ENCODE results near the gene REEP3. TPM values are rescaled to one million over a fixed set of nuclear protein-coding genes. Genes with fewer than 3 reads are reported as not detected.

The REEP3 gene
- total and polyA plus RNA-seq, 2 experiments from 2014 or later = 43.1 to 73.6 TPM

DNA sequence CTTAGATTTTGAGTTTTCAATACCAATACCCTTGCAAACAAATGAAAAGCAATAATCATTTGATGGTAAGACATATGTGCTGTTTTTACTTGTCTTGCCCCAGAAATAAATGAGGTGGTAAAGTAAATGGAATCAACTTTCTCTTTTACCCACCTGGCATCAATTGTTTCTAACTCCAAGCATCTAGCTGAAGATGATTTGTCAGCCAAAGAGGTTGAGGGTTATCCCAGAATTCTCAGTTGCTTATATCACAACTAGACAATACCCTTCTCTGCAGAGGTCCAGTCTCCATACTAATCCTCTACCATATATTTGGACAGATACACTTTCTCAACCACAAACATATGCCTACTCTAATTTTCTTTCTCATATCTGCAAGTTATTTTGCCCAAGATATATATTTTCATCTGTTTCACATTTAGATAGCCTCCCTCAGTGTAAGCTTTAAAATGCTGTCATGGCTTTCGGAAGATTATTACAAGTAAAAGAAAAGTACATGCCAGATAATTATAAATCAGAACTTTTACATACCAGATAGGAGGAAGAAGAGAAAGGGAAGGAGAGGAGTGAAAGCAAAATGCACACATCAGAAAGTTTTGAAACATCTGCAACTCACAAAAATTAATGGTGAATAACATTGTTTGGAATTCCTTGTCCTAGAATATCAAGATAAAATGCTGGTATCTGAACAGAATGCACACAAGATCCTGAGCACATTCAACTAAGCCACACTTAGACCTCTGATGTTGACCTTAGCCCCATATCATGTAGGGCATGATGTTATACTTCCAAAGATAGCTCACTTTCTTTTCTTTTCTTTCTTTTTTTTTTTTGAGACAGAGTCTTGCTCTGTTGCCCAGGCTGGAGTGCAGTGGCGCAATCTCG lies 146.6 kb downstream of the REEP3 start:
- H3K9me2 ChIP-seq (replicated peaks; ENCODE audit: insufficient read depth) = no peaks in the 10 kb centered on the region
- H3K27me3 ChIP-seq = no peaks in the 10 kb centered on the region
- no peak overlapping the region for H2AFZ ChIP-seq
- TF ChIP-seq, protein P1, sequence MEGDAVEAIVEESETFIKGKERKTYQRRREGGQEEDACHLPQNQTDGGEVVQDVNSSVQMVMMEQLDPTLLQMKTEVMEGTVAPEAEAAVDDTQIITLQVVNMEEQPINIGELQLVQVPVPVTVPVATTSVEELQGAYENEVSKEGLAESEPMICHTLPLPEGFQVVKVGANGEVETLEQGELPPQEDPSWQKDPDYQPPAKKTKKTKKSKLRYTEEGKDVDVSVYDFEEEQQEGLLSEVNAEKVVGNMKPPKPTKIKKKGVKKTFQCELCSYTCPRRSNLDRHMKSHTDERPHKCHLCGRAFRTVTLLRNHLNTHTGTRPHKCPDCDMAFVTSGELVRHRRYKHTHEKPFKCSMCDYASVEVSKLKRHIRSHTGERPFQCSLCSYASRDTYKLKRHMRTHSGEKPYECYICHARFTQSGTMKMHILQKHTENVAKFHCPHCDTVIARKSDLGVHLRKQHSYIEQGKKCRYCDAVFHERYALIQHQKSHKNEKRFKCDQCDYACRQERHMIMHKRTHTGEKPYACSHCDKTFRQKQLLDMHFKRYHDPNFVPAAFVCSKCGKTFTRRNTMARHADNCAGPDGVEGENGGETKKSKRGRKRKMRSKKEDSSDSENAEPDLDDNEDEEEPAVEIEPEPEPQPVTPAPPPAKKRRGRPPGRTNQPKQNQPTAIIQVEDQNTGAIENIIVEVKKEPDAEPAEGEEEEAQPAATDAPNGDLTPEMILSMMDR (IDR thresholded peaks at IDR 0.05; ENCODE audit: poor library complexity) = no peak
- TF ChIP-seq EZH2 (IDR thresholded peaks at IDR 0.05; ENCODE audit: borderline replicate concordance) (no peak), EZH2phosphoT487 (IDR thresholded peaks at IDR 0.05; ENCODE audit: low read depth, severe bottlenecking, unreplicated experiment) (no peak)
- no peaks in the 10 kb centered on the region for H3K36me3 ChIP-seq (replicated peaks; ENCODE audit: insufficient read depth, low read depth)
- H3K79me2 ChIP-seq = no peaks in the 10 kb centered on the region
- no peak overlapping the region for H3K4me2 ChIP-seq
- 91% methylated on average over 2 of the region's 3 CpGs for WGBS (ENCODE audit: low lambda C conversion rate, missing lambda C conversion rate)
- no peaks in the 10 kb centered on the region for H3K9me3 ChIP-seq (ENCODE audit: low read depth)
- no peak for DNase-seq (ENCODE audit: low spot score)
- H4K20me1 ChIP-seq (ENCODE audit: insufficient read depth, poor library complexity, severe bottlenecking) = no peaks in the 10 kb centered on the region
- H3K4me3 ChIP-seq = no peak overlapping the region
- no peak overlapping the region for H3K27ac ChIP-seq
- H3K4me1 ChIP-seq (ENCODE audit: insufficient read depth) = peaks cover 10% of the 10 kb centered on the region

- peak overlapping the region; percentile 10 for H3K27ac ChIP-seq
- no peak for DNase-seq (ENCODE audit: low spot score)
These were observed 149.2 kb downstream of the REEP3 start for GRCh38 chr10:63670291-63670898.

GRCh38 chr10:63671317-63671937 lies 150.2 kb downstream of the REEP3 start:
- Histone ChIP-seq H3K4me1 (ENCODE audit: insufficient read depth) (peaks cover 10% of the 10 kb centered on the region), H3K27ac (peak overlapping the region; percentile 10), H2AFZ (no peak overlapping the region), H3K9me2 (replicated peaks; ENCODE audit: insufficient read depth) (no peaks in the 10 kb centered on the region), H3K79me2 (no peaks in the 10 kb centered on the region), H3K36me3 (replicated peaks; ENCODE audit: insufficient read depth, low read depth) (no peaks in the 10 kb centered on the region), H3K4me2 (no peak overlapping the region), H3K4me3 (no peak overlapping the region), H3K9me3 (ENCODE audit: low read depth) (no peaks in the 10 kb centered on the region), H3K27me3 (no peaks in the 10 kb centered on the region), H4K20me1 (ENCODE audit: insufficient read depth, poor library complexity, severe bottlenecking) (no peaks in the 10 kb centered on the region)
- WGBS (ENCODE audit: low lambda C conversion rate, missing lambda C conversion rate) = 45% methylated on average over 2 of the region's 2 CpGs
- DNase-seq (ENCODE audit: low spot score) = peak; percentile 24
- no peak for TF ChIP-seq EZH2phosphoT487 (IDR thresholded peaks at IDR 0.05; ENCODE audit: low read depth, severe bottlenecking, unreplicated experiment)
- TF ChIP-seq EZH2 (IDR thresholded peaks at IDR 0.05; ENCODE audit: borderline replicate concordance) = no peak
- TF ChIP-seq, protein P1 (IDR thresholded peaks at IDR 0.05; ENCODE audit: poor library complexity) = no peak

More at GRCh38 chr10:63670291-63670898, 149.2 kb downstream of the REEP3 start:
- H3K9me2 ChIP-seq (replicated peaks; ENCODE audit: insufficient read depth) = no peaks in the 10 kb centered on the region
- H3K36me3 ChIP-seq (replicated peaks; ENCODE audit: insufficient read depth, low read depth) = no peaks in the 10 kb centered on the region
- H3K9me3 ChIP-seq (ENCODE audit: low read depth) = no peaks in the 10 kb centered on the region
- TF ChIP-seq EZH2 (IDR thresholded peaks at IDR 0.05; ENCODE audit: borderline replicate concordance) (no peak), EZH2phosphoT487 (IDR thresholded peaks at IDR 0.05; ENCODE audit: low read depth, severe bottlenecking, unreplicated experiment) (no peak)
- TF ChIP-seq, protein P1 (IDR thresholded peaks at IDR 0.05; ENCODE audit: poor library complexity) = no peak
- H3K4me3 ChIP-seq = no peak overlapping the region
- no peak overlapping the region for H2AFZ ChIP-seq
- no peaks in the 10 kb centered on the region for H3K79me2 ChIP-seq
- no peaks in the 10 kb centered on the region for H4K20me1 ChIP-seq (ENCODE audit: insufficient read depth, poor library complexity, severe bottlenecking)
- 53% methylated on average over 10 of the region's 10 CpGs for WGBS (ENCODE audit: low lambda C conversion rate, missing lambda C conversion rate)
- no peaks in the 10 kb centered on the region for H3K27me3 ChIP-seq
- peaks cover 10% of the 10 kb centered on the region for H3K4me1 ChIP-seq (ENCODE audit: insufficient read depth)
- no peak overlapping the region for H3K4me2 ChIP-seq
